Hematopoietic multipotent progenitor cell (in vitro differentiated cells): Measurements from ENCODE around the gene GLCE. TPM values are rescaled to one million over a fixed set of nuclear protein-coding genes. Genes with fewer than 3 reads are reported as not detected.

Experiments
- DNase-seq, 3 donors: peaks; one replicate each; pipeline ENCODE4 v3.0.0-alpha.2; 2011 to 2015; ENCODE audit warnings: low read depth in 2 of 3, low spot score in 2 of 3
- total RNA-seq: library from RNA; depleted of rRNA; stranded (reverse); fragments of >200 nt; gene quantifications from one replicate; pipeline ENCODE4 v1.2.3, GENCODE V29; 2012

Gene GLCE
- total RNA-seq, 1 donor: 7.3 TPM

DNA sequence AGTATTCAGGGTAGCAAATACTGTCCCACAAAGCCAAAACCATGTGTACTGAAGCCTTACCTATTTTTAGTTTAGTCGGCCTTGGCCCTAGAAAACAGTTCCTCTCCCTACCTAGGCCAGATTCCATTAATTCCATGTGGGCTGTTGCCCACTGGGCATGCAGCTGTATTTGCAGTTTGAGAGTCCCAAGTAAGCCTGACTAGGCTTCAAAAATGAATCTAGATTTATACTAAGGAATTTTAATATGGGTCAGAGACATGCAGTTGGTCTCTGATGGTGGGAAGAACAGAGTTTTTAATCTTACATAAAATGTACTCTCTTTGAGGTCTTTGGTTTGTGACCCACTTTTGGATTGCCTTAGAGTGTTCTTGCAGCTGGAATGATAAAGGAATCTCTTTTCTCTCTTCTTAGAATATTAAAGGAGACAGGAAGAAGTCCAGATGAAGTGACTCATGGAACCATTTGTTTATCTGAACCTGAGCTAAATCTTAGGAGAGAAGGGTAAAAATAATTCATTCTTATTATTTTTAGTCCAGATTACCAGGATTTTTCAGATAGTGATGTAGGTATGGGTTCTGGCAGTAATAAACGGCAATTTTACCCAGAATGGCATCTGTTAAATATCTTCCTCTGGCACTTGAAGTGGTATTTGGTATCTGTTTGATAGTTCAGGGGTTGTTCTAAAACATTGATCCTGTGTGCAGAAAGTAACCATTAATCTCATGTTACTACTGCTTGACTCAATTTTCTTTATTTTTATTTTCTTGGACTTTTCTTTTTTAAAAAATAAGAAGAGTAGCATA lies 33.8 kb downstream of the GLCE start:
- no peak for DNase-seq

DNA sequence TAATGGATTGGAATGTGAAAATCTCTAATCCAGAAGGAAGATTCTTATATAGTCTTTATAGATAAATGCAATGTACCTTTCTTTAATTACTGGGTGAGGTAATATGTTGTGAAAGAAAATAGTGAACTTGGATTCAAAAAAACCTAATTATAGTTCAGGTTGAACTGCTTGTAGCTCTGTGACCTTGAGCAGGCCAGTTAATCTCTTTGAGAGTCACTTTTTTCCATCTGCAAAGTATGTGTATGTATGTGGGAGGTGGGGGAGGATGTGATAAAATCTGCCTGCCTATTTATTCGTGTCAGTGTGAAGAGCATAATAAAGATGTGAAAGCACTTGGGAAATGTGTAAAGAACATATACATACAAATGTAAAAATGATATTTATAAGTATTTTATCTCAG lies 34.4 kb downstream of the GLCE start:
- DNase-seq: no peak

DNA sequence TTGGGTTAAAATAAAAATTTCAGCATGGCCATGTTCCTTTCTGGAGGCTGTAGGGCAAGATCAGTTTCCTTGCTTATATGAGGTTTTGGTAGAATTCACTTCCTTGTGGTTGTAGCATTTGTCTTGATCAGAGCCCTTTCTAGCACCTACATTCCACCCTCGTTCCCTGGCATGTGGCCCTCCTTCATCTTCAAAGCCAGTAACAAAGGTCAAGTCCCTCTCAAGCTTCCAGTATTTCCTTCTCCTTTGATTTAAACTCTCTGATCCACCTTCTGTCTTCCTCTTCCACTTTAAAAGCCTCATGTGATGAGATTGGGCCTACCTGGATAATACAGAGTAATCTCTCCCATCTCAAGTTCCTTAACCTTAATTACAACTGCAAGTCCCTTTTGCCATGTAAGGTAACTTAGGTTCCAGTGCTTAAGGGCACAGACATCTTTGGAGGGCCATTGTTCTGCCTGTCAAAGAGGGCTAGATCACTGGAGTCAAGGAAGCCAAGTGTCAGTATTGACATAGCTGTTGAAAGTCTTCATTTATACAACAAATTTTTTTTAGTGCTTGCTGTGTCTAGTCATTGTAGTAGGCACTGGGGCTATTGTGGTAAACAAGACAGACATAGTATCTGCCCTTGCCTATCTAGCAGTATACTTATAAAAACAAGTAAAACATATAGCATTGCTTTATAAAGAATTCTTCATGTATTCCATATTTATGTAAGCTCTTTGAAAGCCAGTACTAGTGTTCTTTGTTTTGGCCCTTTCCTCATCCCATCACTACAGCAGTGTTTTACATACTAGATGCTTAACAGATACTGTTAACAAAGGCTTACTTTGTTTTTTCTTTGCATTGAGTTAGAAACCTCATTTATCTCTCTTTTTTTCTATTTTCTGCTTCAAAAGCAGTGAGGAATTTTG lies 40.7 kb downstream of the GLCE start:
- no peak for DNase-seq

DNA sequence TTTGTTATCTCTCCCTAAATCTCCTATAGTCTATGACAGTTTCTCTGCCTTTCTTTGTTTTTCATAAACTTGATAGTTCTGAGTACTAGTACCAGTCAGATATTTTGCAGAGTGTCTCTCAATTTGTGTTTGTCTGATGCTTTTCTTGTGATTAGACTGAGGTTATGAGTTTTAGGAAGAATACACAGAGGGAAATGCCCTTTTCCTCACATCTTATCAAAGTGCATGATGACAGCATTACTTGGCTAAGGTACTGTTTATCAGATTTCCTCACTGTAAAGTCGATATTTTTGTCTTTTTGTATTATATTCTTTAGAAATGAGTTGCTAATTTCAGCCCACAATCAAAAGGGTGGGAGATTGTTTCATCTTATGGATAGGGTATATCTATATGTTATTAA lies 45.6 kb downstream of the GLCE start:
- no peak for DNase-seq

DNA sequence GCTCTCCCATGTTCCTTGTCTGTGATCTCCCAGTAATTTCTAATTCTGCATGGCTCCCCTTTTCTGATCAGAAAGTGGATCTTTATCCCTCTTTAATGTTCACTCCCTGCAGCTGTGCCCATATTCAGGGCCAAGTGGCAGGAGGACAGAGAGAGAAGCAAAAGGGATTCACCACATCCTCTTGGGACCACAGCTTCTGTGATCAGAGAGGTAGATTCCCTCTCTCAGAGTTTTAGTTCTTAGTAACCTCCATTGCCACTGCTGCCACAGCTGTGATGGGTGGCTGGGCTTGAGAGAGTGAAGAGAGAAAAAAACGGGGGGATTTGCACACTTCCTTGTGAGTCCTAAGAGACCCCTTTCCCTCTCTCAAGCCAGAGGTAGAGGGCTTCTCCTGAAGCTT lies 49.2 kb downstream of the GLCE start:
- DNase-seq: no peak

DNA sequence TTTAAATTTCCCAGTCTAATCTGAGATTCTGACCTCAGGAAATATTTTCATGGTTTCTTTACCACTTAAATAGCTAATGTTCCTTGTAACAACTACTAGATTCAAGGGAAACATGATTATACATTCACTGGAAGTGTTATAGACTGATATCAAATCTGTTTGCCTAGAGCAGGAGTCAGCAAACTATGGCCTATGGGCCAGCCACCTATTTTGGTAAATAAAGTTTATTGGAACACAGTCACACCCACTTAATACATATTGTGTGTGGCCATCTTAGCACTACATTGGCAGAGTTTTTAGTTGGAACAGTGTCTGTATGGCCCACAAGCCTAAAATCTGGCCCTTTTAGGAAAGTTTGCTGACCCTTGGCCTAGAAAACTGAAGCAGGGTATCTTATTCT lies 50.1 kb downstream of the GLCE start:
- DNase-seq: no peak

DNA sequence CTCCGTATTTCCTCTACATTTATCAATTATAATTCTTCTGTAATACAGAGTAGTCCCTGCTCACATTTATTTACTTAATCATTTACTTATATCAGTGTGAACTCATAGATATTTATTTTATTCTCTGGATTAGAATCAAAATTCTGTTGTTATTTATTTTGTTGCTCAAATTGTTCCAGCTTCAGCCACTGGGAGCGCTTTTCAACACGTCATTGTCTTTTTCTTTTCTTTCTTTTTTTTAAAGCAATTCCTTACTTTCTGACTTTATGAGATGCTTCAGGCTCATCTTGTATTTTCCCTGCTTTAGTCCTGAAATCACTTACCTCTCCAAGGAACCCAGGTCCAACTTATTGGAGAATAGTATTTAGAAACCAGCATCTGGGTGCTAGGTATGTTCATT lies 53.4 kb downstream of the GLCE start:
- DNase-seq: no peak

DNA sequence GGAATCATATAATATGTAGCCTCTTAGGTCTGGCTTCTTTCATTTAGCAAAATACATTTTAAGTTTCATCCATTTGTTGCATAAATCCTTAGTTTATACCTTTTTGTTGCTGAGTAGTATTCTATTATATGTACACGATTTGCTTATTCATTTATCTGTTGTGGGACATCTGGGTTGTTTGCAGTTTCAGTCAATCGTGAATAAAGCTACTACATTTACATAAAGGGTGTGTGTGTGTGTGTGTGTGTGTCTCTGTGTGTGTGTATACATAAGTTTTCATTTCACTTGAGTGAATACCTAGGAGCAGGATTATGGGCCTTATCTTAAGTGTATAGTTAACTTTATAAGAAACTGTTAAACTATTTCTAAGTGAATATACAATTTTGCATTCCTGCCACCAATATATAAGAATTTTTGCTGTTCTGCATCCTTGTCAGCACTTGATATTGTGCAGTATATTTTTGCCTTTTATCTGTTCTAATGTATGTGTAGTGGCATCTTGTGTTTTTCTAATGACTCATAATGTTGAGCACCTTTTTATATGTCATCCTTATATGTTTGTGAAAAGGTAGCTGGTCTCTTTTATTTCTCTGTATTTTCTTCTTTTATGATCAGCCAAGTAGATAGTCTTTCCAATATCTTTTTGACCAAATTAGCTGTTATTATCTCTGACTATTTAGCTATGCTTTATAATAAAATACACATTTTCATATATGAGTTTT lies 55.0 kb downstream of the GLCE start:
- no peak for DNase-seq

DNA sequence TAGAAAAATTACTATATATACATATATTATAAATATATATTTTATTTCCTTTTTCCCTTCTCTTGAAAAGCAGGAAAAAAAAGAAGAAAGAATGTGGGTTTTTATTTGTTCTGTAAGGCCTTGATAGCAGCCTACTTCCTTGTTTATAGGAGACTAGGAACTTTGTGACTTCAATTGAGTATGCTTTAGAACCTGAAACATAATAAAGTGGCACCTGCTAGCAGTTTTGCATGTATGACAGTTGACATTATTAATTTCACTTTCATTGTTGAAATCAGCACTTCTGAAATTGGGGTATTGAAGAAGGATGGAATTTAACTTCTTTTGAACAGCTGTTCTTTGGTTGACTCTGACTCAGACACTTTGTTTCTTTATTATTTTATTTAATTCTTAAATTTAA lies 56.9 kb downstream of the GLCE start:
- DNase-seq: peak in 1 of 3 donors; percentile 20

DNA sequence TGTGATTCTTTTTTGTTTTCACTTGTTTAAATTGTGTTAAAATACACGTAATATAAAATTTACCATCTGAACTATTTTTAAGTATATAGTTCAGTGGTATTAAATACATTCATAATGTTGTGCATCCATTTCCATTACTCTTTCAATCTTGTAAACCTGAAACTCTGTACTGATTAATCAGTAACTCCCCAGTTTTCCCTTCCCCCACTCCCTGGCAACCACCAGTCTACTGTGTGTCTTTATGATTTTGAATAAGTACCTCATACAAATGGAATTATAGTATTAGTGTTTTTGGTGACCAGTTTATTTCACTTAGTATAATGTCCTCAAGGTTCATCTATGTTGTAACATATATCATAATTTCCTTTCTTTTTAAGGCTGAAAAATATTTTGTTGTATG lies 59.3 kb downstream of the GLCE start:
- no peak for DNase-seq

DNA sequence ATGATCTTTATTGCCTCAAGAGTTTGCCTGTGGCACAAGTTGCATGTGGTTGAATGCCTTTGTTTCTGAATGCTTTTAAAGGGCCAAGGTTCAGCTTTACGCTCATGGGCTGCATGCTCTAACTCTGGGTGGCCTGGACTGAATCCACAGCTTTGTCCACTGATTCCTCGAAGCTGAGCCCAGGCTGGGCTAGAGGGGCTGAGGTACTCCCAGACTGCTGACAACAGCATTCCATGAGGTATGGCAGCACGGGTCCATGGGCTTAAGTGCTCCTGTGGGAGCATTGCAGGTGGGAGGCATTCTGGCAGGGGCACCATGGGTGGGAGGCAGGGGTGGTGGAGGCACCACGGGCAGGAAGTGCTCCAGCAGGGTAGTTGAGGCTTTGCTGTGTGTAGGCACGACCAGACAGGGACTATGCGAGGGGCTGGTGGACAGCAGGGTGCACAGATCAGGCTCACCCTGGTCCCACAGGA lies 61.6 kb downstream of the GLCE start:
- DNase-seq: no peak

DNA sequence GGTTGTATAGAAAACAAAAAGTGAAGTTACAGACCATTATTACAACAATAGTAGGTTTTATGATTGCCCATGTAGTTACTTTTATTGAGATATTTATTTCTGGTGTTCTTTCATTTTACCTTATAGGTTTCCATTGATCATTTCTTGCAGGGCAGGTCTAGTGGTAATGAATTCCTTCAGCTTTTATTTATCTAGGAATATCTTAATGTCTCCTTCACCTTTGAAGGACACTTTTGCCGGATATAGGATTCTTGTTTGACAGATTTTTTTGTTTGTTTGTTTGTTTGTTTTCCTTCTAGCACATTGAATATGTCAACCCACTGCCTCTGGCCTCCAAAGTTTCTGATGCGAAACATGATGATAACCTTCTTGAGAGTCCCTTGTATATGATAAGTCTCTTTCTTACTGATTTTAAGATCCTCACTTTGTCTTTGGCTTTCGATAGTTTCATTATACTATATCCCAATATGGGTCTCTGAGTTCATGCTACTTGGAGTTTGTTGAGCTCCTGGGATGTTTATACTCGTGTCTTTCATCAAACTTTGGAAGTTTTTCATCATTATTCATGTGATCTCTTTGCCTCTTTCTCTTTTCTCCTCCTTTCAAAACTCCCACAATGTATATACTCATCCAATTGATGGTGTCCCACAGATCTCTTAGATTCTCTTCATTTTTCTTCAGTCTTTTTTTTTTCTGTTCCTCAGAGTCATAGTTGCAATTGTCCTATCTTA lies 62.8 kb downstream of the GLCE start:
- no peak for DNase-seq

DNA sequence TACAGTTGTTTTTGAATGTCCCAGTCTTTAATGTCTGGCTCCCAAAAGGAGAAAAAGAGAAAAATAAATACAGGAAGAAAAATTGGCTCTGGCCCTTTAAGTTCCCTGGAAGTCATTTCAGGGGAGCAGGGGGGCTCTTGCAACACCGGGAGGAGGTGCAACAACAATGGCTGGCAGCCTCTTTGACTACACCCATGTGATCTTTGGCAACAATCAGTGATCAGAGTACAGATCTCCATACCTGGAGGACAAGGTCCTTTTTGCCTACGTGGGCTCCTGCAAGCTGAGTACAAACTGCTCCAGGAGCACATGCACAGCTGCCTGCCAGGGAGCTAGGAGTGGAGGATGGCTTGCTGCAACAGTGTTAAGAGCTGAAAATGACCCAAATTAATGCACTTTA lies 63.9 kb downstream of the GLCE start:
- no peak for DNase-seq

DNA sequence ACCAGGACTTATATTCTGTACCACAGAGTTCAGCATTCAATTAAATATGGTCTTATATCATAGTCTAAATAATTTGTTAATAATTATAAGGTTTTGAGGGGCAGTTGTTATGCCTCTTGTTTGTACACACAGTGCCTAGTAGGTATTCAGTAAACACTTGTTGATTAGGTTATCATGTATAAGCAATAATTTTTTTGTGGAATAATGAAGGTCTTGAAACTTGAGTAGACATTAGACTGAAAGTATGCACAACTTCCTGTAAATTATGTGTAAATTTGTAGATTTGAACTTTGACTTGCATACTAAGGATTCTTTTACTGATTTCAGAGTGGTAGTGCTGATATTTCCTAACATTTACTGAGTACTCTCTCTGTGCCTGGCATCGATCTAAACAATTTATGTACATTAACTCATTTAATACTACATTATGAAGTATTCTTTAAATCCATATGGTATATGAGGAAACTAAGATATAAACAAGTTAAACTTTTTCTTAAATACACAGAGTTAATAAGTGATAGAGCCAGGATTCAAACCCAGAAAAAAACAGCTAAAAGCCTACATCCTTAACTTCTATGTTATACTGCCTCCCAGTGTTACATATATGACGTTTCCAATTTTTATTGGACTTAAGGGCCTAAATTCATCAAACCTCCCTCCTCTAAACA lies 65.1 kb downstream of the GLCE start:
- peak in 2 of 3 donors; percentile 5 to 58 for DNase-seq

DNA sequence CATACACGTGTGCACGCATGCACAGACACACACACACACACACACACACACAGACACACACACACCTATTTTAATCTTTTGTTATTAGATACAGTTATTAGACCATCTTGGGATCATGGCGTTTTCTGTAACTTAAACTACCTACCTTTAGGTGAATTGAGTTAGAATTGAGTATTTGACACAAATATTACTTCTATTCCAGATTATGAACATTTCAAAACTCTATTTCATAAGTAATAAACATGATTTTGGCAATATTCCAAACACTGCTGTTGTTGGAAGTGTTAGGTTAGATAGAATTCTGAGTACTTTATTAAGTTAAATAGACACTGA lies 65.6 kb downstream of the GLCE start:
- no peak for DNase-seq

DNA sequence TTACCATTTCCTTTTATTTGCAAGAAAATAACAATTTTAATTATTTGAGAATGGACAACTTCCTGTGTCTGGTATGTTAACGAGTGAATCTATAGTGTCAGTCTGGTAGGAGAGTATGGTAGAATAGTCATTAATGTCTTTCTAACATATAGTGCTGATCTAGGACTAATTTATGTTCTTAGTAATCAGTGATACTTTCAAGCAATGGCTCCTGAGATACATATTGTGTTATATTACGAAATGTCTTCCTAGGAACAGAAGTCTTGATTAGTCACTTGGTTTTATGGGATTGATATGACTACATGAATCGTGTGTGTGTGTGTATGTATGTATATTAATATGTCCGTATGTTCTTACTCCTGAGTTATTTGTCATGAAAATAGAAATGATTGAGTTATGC lies 71.7 kb downstream of the GLCE start:
- no peak for DNase-seq

DNA sequence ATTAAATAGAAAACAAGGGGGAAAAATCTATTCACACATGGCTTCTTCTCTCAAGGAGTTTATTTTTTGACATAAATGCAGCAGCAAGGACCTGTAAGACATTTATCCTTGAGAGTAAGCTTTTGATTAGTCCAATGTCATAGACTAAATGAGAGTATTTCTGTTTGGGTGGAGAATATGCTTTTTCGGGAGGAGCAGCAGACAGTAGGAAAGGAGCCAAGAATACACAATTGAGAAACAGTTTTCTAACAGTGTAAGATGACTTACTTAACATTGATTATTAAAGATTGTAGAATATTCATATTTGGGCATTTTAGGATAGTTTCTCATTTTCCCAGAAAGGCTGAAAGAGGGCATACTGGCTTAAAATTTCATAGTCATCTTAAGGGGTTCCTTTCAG lies 72.3 kb downstream of the GLCE start:
- DNase-seq: no peak

DNA sequence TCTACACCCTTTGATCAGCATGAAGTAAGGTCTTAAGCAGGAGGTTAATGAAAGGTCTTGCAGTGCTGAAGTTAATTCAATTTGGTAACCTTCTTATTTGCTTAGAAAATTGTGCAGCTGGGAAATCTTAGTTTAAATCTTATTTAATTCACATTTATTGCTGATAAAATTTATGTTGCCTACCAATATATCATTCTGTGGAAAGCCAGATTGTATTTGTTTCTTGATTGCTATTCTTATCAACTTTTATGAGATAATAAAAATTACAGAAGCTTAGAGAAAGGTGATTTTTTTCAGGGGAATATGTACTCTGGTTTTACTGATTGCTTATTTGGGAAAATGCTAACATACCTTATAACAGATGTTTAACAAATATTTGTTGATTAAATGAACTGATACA lies 74.2 kb downstream of the GLCE start:
- no peak for DNase-seq

DNA sequence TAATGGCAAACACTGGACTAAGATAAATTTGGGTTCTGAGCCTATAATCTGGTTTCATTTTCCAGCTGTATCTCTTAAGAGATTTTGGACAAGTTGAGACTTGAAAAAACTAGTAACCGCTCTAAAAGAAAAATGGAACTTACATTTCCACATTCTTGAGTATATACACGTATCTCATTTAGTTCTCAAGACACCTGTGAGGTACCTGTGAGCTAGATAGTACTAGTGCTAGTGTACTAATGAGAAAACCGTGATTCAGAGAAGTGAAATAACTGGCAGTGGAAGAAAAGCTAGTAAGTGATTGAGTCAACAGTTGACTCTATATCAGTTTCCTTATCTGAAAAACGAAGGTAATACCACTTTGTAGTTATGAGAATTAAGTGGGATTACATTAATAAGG lies 76.1 kb downstream of the GLCE start:
- no peak for DNase-seq

DNA sequence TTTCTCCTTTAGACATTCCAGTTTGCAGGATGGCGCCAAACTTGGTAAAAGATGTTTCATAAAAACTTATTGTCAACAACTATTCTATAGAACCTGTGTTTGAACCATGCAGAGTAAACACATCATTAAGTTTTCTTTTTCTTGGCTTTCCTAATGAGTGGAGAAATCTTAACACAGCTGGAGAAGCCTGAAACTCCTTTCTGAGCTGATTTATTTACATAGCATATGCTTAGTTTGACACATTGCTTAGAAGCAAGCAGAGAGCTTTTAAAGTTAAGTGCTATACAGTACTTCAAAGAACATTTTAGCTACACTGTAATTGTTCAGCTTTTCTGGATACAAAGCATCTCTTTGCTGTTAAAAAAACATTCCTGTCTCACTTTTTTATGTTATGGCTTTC lies 77.3 kb downstream of the GLCE start:
- no peak for DNase-seq
